ENCODE measurements around the gene ARID3B.
"Not testable (repeated sequence)": the region's sequence is repeated elsewhere in the genome, so short reads cannot be mapped to it uniquely, and the experiment has no call there.

The ARID3B gene

DNA sequence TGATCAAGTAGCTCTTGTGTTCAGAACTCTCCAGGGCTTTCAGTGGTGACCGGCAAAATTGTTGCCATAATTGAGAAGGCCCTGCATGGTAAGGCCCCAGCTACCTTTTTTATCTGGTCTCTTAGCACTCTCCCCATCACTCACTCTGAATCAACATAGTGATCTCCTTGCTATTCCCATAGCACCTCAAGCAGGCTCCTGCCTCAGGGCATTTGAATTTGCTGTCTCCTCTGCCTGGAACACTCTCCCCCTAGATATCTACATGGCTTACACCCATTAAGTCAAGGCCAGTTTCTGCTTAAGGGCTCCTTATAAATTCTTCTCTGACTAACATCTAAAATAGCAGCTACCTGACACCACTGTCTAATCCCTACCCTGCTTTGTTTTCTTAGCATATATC lies 3.3 kb upstream of the ARID3B start:
- no peak for DNase-seq

DNA sequence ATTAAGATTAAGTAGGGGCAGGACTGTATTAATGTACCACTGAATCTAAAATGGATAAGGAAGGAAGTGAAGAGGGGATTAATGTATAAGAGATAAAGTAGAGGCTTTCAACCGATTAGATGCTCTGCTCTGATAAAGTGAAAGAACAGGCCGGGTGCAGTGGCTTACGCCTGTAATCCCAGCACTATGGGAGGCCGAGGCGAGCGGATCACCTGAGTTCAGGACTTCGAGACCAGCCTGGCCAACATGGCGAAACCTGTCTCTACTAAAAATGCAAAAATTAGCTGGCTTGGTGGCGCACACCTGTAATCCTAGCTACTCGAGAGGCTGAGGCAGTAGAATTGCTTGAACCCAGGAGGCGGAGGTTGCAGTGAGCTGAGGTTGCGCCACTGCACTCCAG lies 1.5 kb upstream of the ARID3B start:
- DNase-seq = not testable (repeated sequence)

DNA sequence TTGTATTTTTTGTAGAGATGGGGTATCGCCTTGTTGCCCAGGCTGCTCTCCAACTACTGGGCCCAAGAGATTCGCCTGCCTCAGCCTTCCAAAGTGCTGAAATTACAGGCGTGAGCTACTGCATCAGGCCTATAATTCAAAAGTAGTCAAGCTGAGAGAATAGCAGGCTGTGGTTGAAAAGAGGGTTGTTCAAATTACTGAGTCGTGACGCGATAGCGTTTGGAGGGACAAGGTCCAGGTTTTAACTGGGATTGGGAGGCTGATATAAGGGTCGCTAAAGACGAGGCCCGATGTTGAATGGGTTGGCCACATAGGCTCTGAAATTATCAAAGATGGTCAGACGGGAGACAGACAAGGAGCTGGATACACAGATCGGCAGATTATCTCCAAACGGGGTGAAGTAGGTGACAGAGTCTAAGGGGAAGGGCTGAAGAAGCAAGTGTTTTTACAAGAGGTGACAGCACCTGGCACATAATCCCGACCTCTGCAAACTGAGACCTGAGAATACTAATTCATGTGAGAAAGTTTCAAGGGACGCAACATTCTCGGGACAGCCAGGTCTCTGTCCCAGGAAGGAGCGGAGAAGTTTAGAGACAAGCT lies 759 bp upstream of the ARID3B start:
- DNase-seq = no peak

DNA sequence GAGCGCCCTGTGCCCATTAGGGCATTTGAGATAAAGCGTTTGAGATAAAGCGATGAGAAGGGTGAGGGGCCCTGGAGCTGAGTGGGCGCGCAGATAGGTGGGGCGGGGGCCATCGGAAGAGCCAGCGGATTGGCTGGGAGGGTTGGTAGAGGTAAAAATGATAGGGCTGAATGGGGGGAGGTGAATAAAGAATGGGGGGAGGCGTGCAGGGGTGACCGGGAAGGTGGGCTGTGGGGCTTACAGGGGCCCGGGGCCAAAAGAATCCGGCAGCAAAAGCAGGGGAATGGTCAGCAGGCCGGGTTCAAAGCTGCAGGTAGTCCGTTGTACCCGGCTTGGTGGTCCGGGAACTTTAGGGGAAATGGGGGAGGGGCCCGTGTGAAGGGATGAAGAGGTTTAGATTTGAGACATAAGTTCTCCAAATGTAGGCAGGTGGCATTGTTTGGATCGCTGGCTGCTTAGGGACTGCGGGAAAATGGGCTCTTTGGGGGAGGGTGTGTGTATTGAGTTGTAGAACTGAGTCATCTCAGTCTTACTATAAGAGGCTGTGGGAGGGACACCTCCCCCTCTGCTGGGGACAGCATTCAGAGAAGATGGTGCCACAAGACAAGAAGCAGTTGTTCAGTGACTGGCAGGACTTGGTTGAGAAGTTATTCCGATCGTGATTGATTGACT lies 610 bp downstream of the ARID3B start:
- DNase-seq = peak; percentile 50

DNA sequence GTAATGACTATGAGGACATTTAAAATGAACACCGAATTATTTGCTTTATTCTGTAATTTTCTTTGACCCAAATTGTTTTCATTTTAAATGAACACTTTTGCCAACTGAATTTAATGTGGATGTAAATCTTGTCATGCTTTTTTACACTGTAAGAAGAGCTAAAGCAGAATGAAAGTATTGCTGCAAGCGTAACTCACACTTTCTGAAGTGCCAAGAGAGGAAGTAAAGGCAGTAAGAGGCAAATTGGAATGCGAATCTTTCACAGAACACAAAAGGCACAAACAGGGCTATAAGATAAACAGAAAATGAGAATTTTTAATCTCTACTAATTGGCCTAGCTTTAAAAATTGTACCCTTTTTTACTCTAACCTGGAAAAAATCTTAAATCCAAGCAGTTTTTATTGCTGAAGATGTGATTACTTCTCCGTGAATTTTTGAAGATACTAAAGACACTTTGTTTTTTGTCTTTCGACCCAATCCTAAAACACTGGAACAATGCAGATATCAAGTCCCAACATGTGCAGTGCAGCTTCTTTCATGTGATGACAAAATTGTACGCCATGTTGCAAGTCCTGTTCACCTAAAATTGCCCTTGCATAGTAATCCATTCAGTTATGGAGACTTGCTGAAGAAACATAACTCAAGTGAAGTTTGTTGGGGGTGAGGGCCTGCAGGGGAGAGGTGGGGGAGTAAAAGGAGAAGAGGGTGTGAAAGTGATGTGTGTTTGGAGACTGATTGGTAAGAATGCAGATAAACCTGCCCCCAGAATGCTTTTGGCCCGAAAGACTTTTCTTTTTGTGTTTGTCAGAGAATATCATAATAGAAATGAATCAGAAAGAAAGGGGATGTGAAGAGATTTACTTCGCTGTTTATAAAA lies 1.4 kb downstream of the ARID3B start:
- no peak for DNase-seq

DNA sequence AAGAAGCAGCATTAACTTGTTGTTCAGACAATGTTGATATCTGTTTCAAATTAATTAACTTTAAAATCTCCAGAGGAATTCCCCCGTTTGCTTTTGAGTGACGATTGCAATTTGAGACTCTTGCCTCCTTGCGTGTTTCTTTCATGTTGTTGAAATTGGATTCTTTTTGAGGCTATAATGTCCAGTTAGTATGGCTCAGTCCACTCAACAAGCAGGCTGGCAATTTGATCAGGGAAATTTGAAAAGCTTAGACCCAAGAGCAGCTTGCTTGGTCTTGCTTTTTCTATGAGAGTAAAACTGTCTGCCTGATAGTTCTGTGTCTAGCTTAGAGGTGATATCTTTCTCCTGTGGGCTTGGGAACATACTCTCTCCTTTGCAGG lies 2.0 kb downstream of the ARID3B start:
- DNase-seq = no peak

DNA sequence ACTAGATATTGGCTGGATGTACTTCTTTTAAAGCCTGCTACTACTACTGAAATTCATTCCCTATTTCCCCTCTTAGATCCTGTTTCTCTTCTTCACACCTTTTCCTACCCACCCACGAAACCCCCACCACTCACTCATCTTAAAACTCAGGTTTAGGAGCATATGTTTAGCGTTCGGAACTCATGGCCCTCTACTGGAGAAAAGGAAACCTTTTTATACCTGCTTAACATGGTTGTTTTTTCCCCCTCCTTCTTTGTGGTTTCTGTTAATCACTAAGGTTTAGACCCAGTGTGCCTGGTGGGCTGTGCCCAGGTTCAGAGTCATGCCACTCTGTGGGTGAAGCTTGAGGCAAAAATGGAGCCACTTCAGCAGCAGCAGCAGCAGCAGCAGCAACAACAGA lies 2.6 kb downstream of the ARID3B start:
- DNase-seq = no peak

DNA sequence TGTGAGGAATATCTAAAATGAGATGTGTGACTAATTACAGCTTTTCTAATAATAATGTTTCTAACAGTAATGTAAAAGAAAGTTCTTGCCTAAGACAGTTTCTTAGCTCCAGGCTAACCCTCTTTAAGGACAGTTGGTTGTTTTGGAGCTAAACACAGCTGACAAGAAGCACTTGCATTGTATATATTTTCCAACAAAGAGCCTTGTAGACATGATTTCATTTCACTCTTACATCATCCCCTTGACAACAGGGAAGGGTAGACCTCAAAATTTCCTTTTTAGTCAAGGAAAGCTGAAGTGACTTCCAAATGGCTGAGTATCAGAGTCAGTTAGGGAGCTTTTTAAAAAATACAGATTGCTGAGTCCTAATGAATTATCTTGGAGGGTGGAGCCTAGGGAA lies 4.1 kb downstream of the ARID3B start:
- no peak for DNase-seq

DNA sequence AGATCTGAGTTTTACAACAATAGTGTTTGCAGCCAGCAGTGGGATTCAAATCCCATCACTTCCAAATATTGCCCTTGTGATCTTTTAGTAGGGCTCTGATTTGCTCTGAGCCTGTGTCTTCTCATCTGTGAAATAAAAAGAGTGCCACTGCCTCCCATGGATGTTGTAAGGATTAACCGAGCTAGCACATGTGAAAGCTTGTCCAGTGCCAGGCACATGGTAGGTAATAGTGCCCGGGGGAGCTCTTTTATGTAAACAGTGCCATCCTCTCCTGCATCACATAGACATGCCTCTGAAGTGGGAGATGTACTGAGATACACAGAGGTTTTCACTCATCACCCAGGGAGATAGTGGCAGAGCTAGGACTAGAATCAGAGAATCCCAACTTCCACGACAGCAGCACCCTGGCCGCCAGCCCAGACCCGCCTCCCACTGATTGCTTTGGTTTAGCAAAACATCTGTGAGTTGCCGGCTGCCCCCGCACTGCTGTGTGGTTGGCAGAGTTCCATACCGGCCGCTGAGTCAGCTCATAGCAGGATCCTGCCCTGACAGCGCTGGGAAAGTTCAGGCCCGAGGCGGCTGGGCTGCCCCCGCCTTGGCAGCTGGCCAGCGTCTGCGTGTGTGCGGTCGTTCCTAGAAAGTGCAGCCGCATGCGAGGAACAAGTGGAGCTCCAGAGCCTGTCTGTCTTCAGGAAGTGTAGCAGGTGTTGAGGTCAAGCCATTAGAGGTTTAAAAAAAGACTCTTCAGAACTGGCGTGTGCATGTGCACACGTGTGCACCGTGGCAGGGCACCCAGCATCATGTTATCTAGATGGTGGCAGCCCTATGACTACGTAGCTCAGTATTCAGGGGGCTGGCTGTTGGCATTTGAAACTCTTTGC lies 5.0 kb downstream of the ARID3B start:
- peak; percentile 85 for DNase-seq

DNA sequence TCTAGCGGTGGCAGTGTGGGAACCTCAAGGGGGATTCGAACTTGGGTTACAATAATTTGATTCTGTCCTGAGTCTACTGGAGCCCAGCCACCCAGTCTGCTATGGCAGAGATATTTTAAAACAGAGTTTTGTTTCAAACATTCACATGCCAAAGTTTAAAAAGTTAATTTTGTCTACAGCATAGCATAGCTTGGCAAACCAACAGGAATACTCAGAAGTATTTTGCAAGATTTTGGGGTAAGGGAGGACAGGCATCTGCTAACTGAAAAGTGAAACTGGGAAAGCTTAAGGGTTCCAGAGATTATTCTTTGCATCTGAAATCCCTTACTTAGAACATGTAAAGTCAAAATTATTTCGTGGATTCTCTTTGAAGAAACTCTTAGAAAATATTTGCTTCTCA lies 6.6 kb downstream of the ARID3B start:
- DNase-seq = no peak

DNA sequence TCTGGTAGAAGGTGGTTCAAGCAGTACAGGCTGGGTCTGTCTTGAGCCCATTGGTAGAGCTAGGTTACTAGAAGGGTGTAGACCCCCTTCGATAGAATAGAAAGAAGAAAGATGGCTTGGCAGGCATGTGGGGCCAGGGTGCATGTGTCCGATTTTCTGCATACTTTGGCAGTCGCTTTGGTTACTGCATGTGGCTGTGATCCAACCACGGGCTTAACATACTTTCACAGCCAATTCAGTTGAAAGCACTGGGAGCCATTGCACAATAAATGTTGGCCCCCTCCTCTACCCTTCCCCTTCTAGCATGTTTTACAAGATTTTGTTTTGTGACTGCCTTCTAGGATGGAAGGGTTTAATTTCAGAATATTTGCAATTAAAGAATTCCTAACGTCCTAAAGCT lies 7.2 kb downstream of the ARID3B start:
- no peak for DNase-seq

DNA sequence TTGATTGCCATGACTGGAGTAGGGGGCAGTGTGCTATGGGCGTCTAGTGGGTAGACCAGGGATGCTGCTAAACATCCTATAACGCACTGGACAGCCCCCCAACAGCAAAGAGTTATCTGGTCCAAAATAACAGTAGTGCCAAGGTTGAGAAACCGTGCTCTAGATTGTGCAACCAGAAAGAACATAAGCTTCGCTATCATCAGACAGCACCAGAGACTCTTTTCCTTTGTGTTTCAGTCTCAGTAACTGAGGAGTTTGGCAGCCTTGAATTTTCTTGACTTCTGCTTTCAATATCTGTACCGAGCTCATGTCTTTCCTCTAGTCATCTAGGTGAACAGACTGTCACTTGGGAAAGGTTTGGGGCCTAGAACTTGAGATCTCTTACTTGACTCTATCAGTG lies 8.8 kb downstream of the ARID3B start:
- DNase-seq = no peak

DNA sequence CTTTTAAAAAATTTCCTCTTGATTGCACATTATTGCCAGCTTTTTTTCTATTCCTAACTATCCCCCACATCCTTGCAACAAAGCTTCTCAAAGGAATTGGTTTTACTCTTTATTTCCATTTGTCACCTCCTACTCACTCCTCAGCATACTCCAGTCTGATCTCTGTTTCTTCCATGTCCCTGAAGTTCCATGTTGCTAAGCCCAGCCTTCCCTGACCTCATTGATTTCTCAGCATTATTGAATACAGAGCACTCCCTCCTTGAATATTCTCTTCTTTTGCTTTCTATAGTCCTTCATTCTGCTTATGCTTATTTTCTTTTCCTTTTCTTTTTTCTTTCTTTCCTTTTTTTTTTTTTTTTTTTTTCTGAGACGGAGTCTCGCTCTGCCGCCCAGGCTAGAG lies 10.7 kb downstream of the ARID3B start:
- DNase-seq = no peak

DNA sequence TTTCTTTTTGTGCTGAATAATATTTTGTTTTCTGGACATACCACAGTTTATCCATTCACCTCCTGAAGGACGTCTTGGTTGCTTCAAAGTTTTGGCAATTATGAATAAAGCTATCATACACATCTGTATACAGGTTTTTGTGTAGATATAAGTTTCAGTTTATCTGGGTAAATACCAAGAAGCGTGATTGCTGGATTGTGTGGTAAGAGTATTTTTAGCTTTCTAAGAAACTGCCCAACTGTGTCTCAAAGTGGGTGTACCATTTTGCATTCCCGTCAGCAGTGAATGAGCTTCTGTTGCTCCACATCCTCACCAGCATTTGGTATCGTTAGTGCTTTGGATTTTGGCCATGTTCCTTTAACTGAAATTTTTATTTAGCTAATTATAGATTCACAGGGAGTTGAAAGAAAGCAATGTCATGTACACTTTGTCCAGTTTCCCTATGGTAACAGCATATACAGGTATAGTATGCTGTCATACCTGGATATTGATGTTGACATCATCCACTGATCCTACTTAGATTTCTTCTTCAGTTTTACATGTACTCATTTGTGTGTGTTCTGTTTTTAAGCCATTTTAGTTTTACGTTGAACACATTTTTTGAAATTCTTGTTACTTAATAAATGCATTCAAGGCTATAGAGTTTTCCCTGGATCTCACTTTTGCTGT lies 11.9 kb downstream of the ARID3B start:
- no peak for DNase-seq

DNA sequence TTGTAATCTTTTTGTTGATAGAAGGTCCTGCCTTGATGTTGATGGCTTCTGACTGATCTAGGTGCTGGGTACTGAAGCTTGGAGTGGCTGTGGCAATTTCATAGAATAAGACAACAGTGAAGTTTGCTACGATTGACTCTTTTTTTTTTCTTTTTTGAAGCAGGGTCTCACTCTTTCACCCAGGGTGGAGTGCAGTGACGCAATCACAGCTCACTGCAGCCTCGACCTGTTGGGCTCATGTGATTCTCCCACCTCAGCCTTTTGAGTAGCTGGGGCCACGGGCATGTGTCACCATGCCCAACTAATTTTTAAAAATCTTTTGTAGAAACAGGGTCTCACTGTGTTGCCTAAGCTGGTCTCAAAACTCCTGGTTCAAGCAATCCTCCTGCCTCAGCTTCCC lies 14.2 kb downstream of the ARID3B start:
- DNase-seq = no peak

DNA sequence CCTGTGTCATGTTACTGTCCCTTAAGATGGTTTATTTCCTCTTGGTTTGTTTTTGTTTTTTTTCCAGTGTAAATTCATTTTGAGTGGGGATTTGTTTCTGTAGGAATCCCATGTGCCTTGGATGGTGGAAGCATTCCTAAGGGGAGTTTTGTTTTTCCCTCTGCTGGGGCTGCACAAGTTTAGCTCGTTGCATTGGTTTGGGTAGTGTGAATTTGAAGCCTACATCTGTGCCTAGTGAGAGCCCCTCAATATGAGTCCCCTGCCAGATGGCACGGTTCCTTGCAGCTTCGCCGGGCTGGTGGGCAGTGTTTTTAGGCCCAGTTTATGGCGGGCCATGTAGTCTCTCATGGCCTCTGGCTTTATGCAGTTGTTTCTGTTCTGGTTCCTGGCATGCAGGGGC lies 17.7 kb downstream of the ARID3B start:
- no peak for DNase-seq

DNA sequence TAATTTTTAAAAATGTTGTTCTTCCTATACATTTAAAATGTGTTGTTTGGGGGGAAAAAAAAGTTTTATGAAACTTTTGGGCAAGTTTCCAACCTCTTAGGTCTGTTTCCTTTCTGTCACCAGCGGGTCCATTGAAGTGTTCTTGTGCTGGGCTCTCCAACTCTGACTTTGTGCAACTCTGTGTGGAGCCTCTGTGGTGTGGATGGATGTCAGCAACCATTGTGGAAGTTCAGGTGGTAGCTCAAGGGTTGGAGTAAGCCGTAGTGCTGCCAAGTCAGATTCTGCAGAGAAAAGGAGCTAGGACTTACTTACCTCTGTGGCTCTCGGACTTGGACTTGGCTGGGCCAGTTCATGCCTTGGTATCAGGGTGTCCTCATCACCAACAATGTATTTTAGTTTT lies 22.4 kb downstream of the ARID3B start:
- DNase-seq = no peak

DNA sequence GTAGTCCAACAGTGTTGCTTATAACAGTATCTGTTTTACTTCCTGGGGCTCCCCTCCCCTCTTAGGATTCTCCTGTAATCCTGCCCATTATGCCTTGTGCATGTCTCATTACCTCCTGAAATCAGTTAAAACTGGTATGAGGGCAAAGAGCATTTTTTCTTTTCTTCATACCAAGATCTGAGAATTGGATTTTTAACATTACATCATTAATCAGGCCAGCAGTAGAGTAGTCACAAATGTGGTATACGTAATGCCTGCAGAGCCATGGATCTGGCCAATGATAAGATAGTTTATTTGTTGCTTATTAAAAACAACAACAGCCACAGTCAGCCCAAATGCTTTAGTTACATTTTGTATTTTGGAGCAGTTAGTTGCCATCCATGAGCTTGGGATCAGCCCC lies 23.2 kb downstream of the ARID3B start:
- no peak for DNase-seq

DNA sequence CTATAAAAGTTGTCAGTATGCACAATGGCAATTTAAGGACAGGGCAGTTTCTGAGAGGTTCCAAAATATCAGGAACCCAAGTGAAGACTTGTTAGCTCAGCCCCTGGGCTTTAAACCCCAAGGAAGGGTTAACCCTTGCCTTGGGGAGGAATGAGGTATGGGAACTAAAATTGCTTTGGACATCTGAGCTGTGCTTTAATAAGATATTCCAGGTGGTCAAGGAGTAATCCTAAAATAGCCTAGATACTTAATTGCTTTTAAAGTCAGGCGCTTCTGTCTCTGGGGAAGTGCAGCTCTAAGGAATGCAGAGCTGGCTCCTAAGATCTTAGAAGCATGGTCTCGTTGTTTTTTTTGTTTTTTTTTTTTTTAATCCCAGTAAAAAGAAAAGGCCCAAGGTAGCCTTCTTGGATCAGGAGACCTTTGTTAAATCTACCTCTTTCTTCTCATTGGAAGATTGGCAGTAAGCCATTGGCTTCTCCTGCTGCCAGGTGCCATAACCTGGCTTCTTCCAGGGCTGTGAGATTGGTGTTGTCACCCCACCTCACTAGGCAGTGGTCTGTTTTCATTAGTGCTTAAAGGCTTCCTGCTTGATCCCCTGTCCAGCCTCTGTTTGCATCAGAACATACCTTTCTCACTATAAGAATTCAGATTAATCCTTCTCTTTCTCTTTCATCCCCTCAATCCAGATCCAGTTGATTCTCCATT lies 24.5 kb downstream of the ARID3B start:
- DNase-seq = no peak

DNA sequence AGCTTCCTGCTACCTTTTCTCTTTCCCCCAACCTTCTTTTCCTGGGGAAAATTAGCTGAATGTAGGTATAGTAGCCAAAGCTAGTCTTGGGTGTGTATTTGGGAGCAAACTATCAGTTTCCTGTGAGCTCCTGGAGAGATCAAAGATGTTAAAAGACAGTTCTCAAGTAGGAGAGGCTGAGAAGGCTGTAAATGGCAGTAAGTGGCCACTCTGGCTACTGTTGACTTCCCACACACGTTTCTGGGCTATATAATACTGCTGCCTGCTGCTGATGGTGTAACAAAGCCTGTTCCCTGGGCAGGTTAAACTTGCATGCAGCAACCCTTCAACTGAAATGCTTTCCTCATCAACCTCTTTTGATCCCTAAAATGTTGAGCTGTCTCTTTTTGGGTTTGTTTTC lies 27.6 kb downstream of the ARID3B start:
- no peak for DNase-seq

DNA sequence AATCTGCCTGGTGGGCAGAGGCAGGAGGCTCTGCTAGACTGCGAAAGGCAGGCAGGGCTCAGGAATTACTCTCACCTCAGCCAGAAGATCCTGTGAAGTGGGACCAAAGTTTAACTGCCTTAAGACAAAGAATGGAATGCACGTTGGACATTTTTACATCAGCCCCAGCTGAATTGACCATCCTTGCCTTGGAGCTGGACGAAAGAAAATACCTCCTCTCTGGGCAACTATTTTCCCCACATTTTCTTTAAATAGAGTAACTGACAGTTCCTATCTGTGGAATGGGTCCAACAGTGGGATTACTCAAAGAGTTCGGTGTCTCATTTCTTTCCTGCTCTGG lies 28.7 kb downstream of the ARID3B start:
- no peak for DNase-seq

DNA sequence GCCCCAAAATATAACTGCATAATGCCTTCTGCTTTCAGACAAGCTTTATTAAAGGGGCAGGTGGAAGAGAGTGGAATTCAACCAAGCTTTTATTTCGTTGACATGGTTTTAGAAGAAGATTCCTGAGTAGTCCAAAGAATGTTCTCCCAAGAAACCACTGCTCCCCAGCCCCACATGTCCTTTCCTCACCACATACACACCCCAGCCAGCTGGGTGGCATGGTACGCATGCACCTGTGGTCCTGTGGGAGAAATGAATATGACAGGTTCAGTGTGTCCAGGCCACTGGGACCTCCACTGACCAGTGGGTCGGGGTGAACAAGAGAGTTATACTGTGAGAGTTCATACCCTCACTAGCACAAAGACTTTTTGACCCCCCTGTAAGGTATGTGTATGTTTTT lies 30.2 kb downstream of the ARID3B start:
- DNase-seq = no peak

All from NCI-H146 (cell line).